Measurements from ENCODE around the gene EGFL8. TPM values are rescaled to one million over a fixed set of nuclear protein-coding genes. Genes with fewer than 3 reads are reported as not detected.
A peak's percentile ranks its signal among the peaks of the same experiment; 100 is the strongest.

EGFL8 gene
- total and polyA plus RNA-seq, 2 of the 8 experiments (the other 6 are each of a cell fraction or from before 2014, with no cell fraction given), result 5.0 to 9.2 TPM

GRCh38 chr6:32146687-32147086 is 17.7 kb upstream of the EGFL8 start (continued):
- TF ChIP-seq CHD7 (IDR thresholded peaks at IDR 0.05; ENCODE audit: insufficient replicate concordance, low read length) (no peak), CTBP2 (IDR thresholded peaks at IDR 0.05; ENCODE audit: borderline replicate concordance, insufficient read depth, insufficient read length, low read length) (no peak), TEAD4 (IDR thresholded peaks at IDR 0.05; ENCODE audit: low read depth, low read length) (peak; percentile 71), SP1 (IDR thresholded peaks at IDR 0.05; ENCODE audit: low read depth, low read length) (peak; percentile 74; the same call in 1 of the 2 replicates), NRF1 (IDR thresholded peaks at IDR 0.05; ENCODE audit: low read depth, low read length) (no peak)

Data from H1 (cell line).